HepG2 (cell line): Measurements from ENCODE around the gene CADPS. TPM values are rescaled to one million over a fixed set of nuclear protein-coding genes. Genes with fewer than 3 reads are reported as not detected.

Experiments used
- ATAC-seq: fragments of 200-7000 bp; cut with Tn5 transposase; 3 replicates; pipeline ENCODE4 v1.9.1; 2020; ENCODE audit warnings: mild to moderate bottlenecking, moderate library complexity
- BruUV-seq: library from RNA; stranded (reverse); fragments of 400-500 nt; replicated peaks from 2 replicates; lab custom pipeline; 2021; lab: Mats Ljungman, UMichigan
- CTCF ChIA-PET: fragments of 300-600 bp; formaldehyde crosslinking; extraction: SDS; loops from one replicate; lab custom pipeline; 2021; ENCODE audit warnings: low total read pairs, inconsistent platforms, low intra/inter-chr PET ratio; lab: Yijun Ruan, JAX
- POLR2A ChIA-PET: fragments of 350-600 bp; sonication (Branson Sonifier 250); formaldehyde crosslinking; loops from one replicate; lab custom pipeline; 2020; ENCODE audit warnings: antibody characterized with exemption, inconsistent platforms; lab: Yijun Ruan, JAX
- DNase-seq: peaks from one replicate; pipeline ENCODE4 v3.0.0-alpha.2; 2015; ENCODE audit warnings: low spot score
- FAIRE-seq: peaks from 3 replicates; lab custom pipeline; 2011; peaks lifted over from hg19 to GRCh38; lab: Jason Lieb, UNC
- H2AFZ ChIP-seq: one replicate; pipeline ENCODE4 v1.6.1; 2011; ENCODE audit warnings: low read length, inconsistent platforms
- H3K27ac ChIP-seq: fragments of 300-600 bp; 3 replicates; pipeline ENCODE4 v1.8.0; 2011; ENCODE audit warnings: mixed run types, mild to moderate bottlenecking, mixed read lengths, low read length, inconsistent platforms; ENCODE audit not compliant: insufficient read depth; ENCODE audit errors: extremely low read length
- H3K27me3 ChIP-seq, 2 experiments: fragments of 200-600 bp in 1 of 2; 2 replicates in 1 of 2; 3 replicates in 1 of 2; pipeline versions ENCODE4 v1.6.0 to v1.8.0; 2011; ENCODE audit warnings: low read length in 2 of 2, mild to moderate bottlenecking in 2 of 2, moderate library complexity in 2 of 2, inconsistent platforms in 1 of 2; ENCODE audit not compliant: insufficient read depth in 2 of 2, control insufficient read depth in 1 of 2
- H3K36me3 ChIP-seq, 2 experiments: fragments of 200-600 bp in 1 of 2; replicated peaks in 1 of 2; 2 replicates in 1 of 2; 3 replicates in 1 of 2; pipeline versions ENCODE4 v1.5.1 to v1.8.0; 2011; ENCODE audit warnings: low read length in 2 of 2, inconsistent platforms in 1 of 2; ENCODE audit not compliant: insufficient read depth in 2 of 2, control insufficient read depth in 1 of 2
- H3K4me1 ChIP-seq: 2 replicates; pipeline ENCODE4 v1.5.1; 2012; ENCODE audit warnings: low read length, inconsistent platforms; ENCODE audit not compliant: insufficient read depth
- H3K4me2 ChIP-seq: 2 replicates; pipeline ENCODE4 v1.6.0; 2011; ENCODE audit warnings: low read depth, low read length, inconsistent platforms
- H3K4me3 ChIP-seq, 3 experiments: fragments of 200-600 bp in 1 of 3; sonication (generic), shearing (Covaris generic) in 1 of 3; replicated peaks in 1 of 3; 2 replicates each; pipeline ENCODE4 v1.5.1; 2011 to 2016; ENCODE audit warnings: low read length in 3 of 3, inconsistent platforms in 2 of 3, low read depth in 2 of 3, mild to moderate bottlenecking in 2 of 3, control low read depth in 1 of 3, mixed read lengths in 1 of 3; ENCODE audit not compliant: insufficient read depth in 1 of 3
- H3K79me2 ChIP-seq: one replicate; pipeline ENCODE4 v1.6.1; 2011; ENCODE audit warnings: low read length, inconsistent platforms; ENCODE audit not compliant: insufficient read depth
- H3K9ac ChIP-seq: 2 replicates; pipeline ENCODE4 v1.6.0; 2011; ENCODE audit warnings: mild to moderate bottlenecking, low read depth, low read length, inconsistent platforms; ENCODE audit not compliant: insufficient read depth
- H3K9me3 ChIP-seq: 2 replicates; pipeline ENCODE4 v1.5.1; 2012; ENCODE audit warnings: mild to moderate bottlenecking, low read length
- H4K20me1 ChIP-seq: 2 replicates; pipeline ENCODE4 v1.6.0; 2011; ENCODE audit warnings: inconsistent platforms, mild to moderate bottlenecking, low read length, moderate library complexity; ENCODE audit not compliant: insufficient read depth
- ARNT2 ChIP-seq: sonication (generic); formaldehyde crosslinking; IDR thresholded peaks from 2 replicates; pipeline ENCODE4 v1.8.0; 2022; ENCODE audit warnings: mild to moderate bottlenecking, low read depth, missing genetic modification reagents, moderate library complexity
- KLF13 ChIP-seq: sonication (generic); formaldehyde crosslinking; IDR thresholded peaks from 2 replicates; pipeline ENCODE4 v1.4.0; 2020; ENCODE audit warnings: mild to moderate bottlenecking, missing genetic modification reagents
- POLR2G ChIP-seq: fragments of 200-400 bp; formaldehyde crosslinking; IDR thresholded peaks from 2 replicates; pipeline ENCODE4 v1.6.1; 2018; ENCODE audit warnings: mild to moderate bottlenecking, low read depth, low read length, moderate library complexity
- SP5 ChIP-seq: IDR thresholded peaks from 2 replicates; pipeline ENCODE4 v1.6.1; 2016; ENCODE audit warnings: low read depth, borderline replicate concordance
- TIGD3 ChIP-seq: sonication (generic); formaldehyde crosslinking; IDR thresholded peaks from 2 replicates; pipeline ENCODE4 v1.5.1; 2020; ENCODE audit warnings: mild to moderate bottlenecking, missing genetic modification reagents, borderline replicate concordance
- TRAFD1 ChIP-seq: sonication (generic); formaldehyde crosslinking; IDR thresholded peaks from 2 replicates; pipeline ENCODE4 v1.5.1; 2020; ENCODE audit warnings: missing genetic modification reagents, mild to moderate bottlenecking, borderline replicate concordance
- ZBTB46 ChIP-seq: sonication (generic); formaldehyde crosslinking; IDR thresholded peaks from 2 replicates; pipeline ENCODE4 v1.4.0; 2020; ENCODE audit warnings: mild to moderate bottlenecking, missing genetic modification reagents, borderline replicate concordance
- ZFAT ChIP-seq: sonication (generic); formaldehyde crosslinking; conservative IDR thresholded peaks from 2 replicates; pipeline ENCODE4 v1.8.1; 2023; ENCODE audit warnings: missing genetic modification reagents, inconsistent platforms
- ZNF839 ChIP-seq: sonication (generic); formaldehyde crosslinking; IDR thresholded peaks from 2 replicates; pipeline ENCODE4 v1.4.0; 2020; ENCODE audit warnings: missing genetic modification reagents, mild to moderate bottlenecking, borderline replicate concordance
- ZSCAN12 ChIP-seq: sonication (generic); formaldehyde crosslinking; IDR thresholded peaks from 2 replicates; pipeline ENCODE4 v1.9.0; 2021; ENCODE audit warnings: mild to moderate bottlenecking, missing genetic modification reagents
- ZSCAN29 ChIP-seq: sonication (generic); formaldehyde crosslinking; conservative IDR thresholded peaks from 2 replicates; pipeline ENCODE4 v1.4.0; 2020; ENCODE audit warnings: mild to moderate bottlenecking, missing genetic modification reagents
- WGBS: methylation state at CpG from one replicate; pipeline ENCODE4 v1.1.6; 2017; ENCODE audit warnings: low lambda C conversion rate; 5-methylcytosine and 5-hydroxymethylcytosine counted together
- in situ Hi-C: cut with HindIII; loops from 2 replicates; pipeline ENCODE4 v1.10.0; 2017; ENCODE audit warnings: low pct_unique_long_range_greater_than_20kb; ENCODE audit not compliant: extremely low pct_ligation_motif_present
- intact Hi-C: fragments of 100-400 bp; cut with micrococcal nuclease; formaldehyde crosslinking; loops from one replicate; pipeline ENCODE4 v1.10.0; 2022; ENCODE audit not compliant: unreplicated experiment
- polyA plus RNA-seq, 8 experiments: library from polyadenylated mRNA; depleted of rRNA in 3 of 8; stranded (reverse) in 7 of 8; unstranded in 1 of 8; fragments of >200 nt; fragmentation: Illumina TruSeq in 4 of 8; extraction: Trizol in 4 of 8; gene quantifications; 2 replicates each; pipeline versions ENCODE4 v1.2.1 to v1.2.3, GENCODE V29; 2011 to 2016; ENCODE audit warnings: low read depth in 4 of 8, missing spikeins in 1 of 8, mixed read lengths in 1 of 8; ENCODE audit not compliant: insufficient read depth in 1 of 8
- total RNA-seq, 5 experiments: library from RNA; depleted of rRNA; stranded (reverse); fragments of >200 nt; fragmentation: Illumina TruSeq; extraction: Trizol; gene quantifications; 2 replicates each; pipeline ENCODE4 v1.2.3, GENCODE V29; 2016; ENCODE audit warnings: low read depth in 1 of 5
- TF ChIP-seq, protein P1 (sequence below): sonication (generic); formaldehyde crosslinking; IDR thresholded peaks from 2 replicates; pipeline ENCODE4 v1.4.0; 2020; ENCODE audit warnings: missing genetic modification reagents

The CADPS gene
- total and polyA plus RNA-seq, 2 of the 13 experiments (the other 11 are each of a cell fraction or from before 2014, with no cell fraction given): not detected

DNA sequence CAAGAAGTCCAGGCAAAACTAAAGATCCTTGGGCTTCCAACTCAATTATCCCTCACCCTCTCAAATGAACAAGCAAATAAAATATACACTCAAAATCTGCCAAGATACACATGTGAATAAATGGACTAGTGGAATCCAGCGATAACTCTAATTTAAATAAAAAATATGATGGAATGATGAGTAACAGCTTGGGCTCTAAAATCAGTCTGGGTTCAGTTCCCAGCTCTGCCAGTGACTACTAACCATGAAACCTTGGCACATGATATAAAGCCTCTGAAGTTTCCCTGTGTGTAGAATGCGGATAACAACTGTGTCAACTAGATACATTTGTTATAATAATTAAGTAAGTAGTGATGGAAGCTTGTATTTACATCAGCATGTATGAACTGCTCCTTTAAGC lies 81.3 kb downstream of the CADPS start:
- DNase-seq (no peak), FAIRE-seq (no peak), ATAC-seq (no peak)
- 10% methylated on average over 2 of the region's 2 CpGs for WGBS
- Histone ChIP-seq H3K79me2 (no peaks in the 10 kb centered on the region), H2AFZ (no peak overlapping the region), H3K9ac (no peak overlapping the region), H3K4me1 (no peaks in the 10 kb centered on the region), H3K4me2 (no peak overlapping the region), H3K27me3 (no peaks in the 10 kb centered on the region), H3K9me3 (no peaks in the 10 kb centered on the region), H3K36me3 (no peaks in the 10 kb centered on the region), H3K4me3 (no peak overlapping the region), H4K20me1 (no peaks in the 10 kb centered on the region), H3K27ac (no peak overlapping the region)
- CTCF ChIA-PET: no interaction called here
- no TSS peak for BruUV-seq
- intact Hi-C loops (no loop called here), in situ Hi-C loops (no loop called here)
- TF ChIP-seq ZNF839 (CRISPR knock-in tag): no peak
- TF ChIP-seq POLR2G: no peak
- no peak for TF ChIP-seq ARNT2 (CRISPR knock-in tag)
- POLR2A ChIA-PET: no interaction called here

GRCh38 chr3:62785384-62785783 lies 89.8 kb downstream of the CADPS start:
- Histone ChIP-seq H3K36me3 (no peaks in the 10 kb centered on the region), H3K79me2 (no peaks in the 10 kb centered on the region), H3K9me3 (no peaks in the 10 kb centered on the region), H4K20me1 (no peaks in the 10 kb centered on the region), H3K27ac (no peak overlapping the region), H3K9ac (no peak overlapping the region), H2AFZ (no peak overlapping the region), H3K4me3 (no peak overlapping the region), H3K27me3 (no peaks in the 10 kb centered on the region), H3K4me2 (no peak overlapping the region), H3K4me1 (no peaks in the 10 kb centered on the region)
- WGBS: 6% methylated on average over 1 of the region's 1 CpG
- CTCF ChIA-PET: no interaction called here
- DNase-seq (no peak), ATAC-seq (no peak), FAIRE-seq (no peak)
- BruUV-seq: no TSS peak
- intact Hi-C loops: no loop called here
- in situ Hi-C loops: no loop called here
- POLR2A ChIA-PET: no interaction called here
- TF ChIP-seq KLF13 (CRISPR knock-in tag) (no peak), TIGD3 (CRISPR knock-in tag) (no peak), ZSCAN29 (CRISPR knock-in tag) (no peak), SP5 (CRISPR knock-in tag) (no peak), ZBTB46 (no peak), ZSCAN12 (CRISPR knock-in tag) (no peak), TRAFD1 (CRISPR knock-in tag) (no peak), ZFAT (no peak)
- TF ChIP-seq, protein P1, sequence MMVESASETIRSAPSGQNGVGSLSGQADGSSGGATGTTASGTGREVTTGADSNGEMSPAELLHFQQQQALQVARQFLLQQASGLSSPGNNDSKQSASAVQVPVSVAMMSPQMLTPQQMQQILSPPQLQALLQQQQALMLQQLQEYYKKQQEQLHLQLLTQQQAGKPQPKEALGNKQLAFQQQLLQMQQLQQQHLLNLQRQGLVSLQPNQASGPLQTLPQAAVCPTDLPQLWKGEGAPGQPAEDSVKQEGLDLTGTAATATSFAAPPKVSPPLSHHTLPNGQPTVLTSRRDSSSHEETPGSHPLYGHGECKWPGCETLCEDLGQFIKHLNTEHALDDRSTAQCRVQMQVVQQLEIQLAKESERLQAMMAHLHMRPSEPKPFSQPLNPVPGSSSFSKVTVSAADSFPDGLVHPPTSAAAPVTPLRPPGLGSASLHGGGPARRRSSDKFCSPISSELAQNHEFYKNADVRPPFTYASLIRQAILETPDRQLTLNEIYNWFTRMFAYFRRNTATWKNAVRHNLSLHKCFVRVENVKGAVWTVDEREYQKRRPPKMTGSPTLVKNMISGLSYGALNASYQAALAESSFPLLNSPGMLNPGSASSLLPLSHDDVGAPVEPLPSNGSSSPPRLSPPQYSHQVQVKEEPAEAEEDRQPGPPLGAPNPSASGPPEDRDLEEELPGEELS (CRISPR knock-in tag): no peak
